Measurements from ENCODE around the gene ZNF664.

DNA sequence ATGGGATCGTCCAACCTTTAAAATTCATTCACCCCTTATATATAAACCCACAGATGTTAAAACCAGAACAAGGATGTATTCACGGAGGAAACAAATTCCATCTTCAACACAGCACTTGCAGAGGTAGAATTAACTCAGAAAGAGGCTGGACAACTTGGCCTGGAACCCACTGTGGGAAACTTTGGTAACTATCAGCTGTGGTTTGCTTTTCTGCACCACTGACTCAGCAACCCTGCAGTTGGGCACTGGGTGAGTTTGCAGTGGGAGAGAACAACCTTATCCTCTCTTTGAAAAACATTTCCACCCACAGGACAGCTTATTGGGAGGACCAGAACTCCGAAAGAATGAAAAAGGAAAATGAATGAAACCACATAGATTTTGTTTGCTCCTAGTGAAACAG, 66.3 kb downstream of the ZNF664 start:
- TF ChIP-seq, protein P1, sequence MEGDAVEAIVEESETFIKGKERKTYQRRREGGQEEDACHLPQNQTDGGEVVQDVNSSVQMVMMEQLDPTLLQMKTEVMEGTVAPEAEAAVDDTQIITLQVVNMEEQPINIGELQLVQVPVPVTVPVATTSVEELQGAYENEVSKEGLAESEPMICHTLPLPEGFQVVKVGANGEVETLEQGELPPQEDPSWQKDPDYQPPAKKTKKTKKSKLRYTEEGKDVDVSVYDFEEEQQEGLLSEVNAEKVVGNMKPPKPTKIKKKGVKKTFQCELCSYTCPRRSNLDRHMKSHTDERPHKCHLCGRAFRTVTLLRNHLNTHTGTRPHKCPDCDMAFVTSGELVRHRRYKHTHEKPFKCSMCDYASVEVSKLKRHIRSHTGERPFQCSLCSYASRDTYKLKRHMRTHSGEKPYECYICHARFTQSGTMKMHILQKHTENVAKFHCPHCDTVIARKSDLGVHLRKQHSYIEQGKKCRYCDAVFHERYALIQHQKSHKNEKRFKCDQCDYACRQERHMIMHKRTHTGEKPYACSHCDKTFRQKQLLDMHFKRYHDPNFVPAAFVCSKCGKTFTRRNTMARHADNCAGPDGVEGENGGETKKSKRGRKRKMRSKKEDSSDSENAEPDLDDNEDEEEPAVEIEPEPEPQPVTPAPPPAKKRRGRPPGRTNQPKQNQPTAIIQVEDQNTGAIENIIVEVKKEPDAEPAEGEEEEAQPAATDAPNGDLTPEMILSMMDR (conservative IDR thresholded peaks at IDR 0.05; ENCODE audit: low read depth, low read length): no peak
- no peak for TF ChIP-seq EZH2 (IDR thresholded peaks at IDR 0.05; ENCODE audit: low read length, unreplicated experiment)
- TF ChIP-seq EZH2phosphoT487 (IDR thresholded peaks at IDR 0.05; ENCODE audit: borderline replicate concordance, low read length): no peak
